GDM1 (cell line): ENCODE results near the gene DNAJC11.
A peak's percentile ranks its signal among the peaks of the same experiment; 100 is the strongest.
"Not testable (repeated sequence)": the region's sequence is repeated elsewhere in the genome, so short reads cannot be mapped to it uniquely, and the experiment has no call there.

ENCODE experiments used
- DNase-seq: peaks from one replicate; lab custom pipeline; 2025; lab: John Stamatoyannopoulos, UW

Gene DNAJC11

DNA sequence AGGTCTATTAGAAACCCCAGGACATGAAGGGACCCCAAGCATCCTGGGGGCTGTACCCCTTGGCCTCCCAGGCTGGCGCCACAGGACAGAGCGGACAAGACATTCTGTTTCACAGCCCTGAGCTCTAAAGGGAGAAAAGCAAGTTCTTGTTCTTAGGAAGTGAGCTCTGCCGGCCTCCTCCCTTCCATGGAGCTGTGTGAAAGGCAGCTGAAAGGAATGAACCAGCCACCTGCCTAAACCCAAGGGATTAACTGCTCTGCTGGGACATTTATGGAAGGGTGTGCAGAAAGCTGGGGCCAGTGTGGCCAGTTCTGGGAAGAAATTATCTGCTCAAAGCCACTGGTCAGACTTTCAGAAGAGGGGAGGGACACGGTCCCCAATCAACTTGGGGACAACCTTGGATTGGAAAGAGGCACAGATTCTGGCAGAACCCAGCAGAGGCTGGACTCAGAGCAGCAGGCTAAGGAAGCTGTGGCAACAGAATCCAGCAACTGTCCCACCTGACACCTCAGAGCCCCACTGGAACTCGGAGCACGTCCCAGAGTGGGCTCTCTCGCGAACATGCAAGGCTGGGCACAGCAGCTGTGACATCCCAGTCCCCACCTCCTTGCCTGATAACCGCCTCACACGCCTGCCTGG, 101.1 kb downstream of the DNAJC11 start:
- no peak for DNase-seq

DNA sequence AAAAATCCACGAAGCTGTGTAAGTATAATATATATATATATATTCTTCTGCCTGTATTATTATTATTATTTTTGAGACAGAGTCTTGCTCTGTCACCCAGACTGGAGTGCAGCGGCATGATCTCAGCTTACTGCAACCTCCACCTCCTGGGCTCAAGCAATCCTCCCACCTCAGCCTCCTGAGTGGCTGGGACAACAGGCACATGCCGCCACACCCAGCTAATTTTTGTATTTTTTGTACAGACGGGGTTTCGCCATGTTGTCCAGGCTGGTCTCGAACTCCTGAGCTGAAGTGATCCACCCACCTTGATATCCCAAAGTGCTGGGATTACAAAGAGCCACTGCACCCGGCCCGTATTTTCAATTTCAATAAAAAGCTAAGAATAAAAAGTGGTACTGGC, 101.6 kb downstream of the DNAJC11 start:
- DNase-seq = not testable (repeated sequence)

DNA sequence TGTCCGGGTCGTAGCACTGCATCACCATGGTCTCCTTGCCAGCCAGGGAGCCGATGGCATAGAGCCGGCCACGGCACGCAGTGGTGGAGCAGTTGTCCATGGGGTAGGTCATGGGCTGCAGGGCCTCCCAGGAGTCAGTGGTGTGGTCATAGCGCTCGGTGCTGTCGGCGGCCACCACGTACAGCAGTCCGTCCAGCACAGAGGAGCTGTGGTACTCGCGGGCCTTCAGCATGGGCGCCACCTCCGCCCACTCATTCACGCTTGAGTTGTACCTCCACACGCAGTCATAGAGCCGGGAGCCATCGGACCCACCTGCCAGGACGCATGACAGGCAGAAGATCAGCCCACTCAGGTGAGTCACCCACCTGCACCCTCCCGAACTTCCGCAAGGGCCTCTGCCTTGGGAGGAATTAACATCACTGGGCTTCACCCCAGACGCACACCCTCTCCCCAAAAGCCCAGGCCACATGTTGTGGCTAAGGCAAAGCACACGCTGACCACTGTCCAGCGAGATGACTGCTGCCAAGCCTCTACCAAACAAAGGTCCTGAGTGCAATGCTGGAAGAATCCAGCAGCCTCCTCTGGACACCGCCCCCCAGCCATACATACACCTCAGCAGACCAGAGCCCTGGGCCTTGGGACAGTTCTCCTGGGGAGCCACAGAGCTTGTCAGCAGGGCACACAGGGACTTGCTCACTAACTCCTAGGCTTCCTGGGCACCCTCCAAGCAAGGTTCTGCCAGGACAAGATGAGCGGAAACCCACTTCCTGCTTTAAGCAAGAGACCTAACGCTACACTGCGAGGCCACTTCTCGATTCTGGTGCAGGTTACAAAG, 102.3 kb downstream of the DNAJC11 start:
- peak; percentile 67 for DNase-seq

DNA sequence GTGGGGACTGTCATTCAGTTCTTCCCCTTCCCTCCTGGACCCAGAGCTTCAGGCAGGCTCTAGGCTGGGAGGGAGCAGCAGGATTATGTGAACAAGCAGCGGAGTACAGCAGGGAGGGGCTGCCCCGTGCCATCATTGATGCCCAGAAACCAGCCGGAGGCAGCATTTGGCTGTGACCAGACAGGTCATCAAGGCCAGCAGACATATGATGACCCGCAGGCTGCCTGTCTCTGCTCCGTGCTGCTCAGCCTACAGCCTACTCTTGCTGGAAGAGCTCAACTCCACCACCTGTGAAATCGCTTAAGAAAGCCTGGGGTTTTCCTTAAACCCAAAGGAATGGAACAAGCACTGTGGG, 103.9 kb downstream of the DNAJC11 start:
- DNase-seq = no peak

DNA sequence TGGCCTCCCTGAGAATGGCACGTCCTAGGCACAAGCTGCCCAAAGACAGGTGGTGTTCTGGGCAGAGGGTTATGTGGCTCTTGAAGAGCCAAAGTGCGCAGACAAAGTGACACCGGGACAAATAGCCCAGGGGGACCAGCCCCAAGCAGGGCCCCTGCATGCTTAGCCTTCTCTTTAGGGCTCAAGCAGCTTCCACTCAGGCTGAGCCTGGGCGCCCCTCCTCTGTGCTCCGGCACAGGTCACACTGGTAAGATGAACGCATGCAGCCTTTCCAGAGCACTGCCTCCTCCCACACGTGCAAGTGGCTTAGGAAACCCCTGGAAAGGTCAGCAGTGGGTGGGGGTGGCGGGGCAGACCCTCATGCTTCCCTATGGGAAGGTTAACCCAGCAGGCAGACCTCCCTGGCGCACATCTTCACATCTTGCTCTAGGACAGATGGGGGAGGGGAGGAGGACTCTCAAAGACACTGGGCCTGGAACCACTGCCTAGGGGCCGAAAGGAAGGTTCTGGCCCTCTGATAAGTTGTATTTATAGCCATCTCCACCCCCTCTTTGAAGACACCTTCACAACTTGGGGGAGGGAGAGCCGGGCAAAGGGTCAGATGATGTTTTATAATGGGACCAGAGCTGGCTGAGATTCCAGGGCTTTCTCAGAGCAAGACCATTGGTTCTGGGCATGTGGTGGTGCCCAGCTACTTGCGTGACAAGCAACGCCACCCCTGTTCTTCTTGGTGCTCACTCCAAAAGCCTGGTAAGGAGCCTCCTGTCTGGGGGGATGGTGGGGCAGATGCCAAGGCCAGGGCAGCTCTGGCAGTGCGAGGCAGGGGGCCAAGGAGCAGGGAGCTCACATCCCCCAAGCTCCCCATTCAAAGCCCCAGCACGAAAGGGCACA, 104.5 kb downstream of the DNAJC11 start:
- DNase-seq = no peak

DNA sequence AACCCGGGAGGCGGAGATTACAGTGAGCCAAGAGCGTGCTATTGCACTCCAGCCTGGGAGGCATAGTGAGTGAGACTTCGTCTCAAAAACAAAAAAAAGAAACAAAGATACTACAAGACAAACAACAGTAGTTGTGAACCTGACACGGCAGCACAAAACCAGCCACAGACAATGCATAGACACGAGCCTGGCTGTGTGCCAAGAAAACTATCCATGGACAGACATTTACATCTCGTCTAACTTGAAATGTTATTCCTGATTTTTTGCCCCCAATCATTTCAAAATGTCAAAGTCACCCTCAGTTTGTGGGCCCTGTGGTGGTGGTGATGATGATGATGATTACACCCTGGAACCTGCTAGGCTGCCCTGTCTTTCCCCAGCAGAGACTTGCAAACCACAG, 105.3 kb downstream of the DNAJC11 start:
- no peak for DNase-seq

DNA sequence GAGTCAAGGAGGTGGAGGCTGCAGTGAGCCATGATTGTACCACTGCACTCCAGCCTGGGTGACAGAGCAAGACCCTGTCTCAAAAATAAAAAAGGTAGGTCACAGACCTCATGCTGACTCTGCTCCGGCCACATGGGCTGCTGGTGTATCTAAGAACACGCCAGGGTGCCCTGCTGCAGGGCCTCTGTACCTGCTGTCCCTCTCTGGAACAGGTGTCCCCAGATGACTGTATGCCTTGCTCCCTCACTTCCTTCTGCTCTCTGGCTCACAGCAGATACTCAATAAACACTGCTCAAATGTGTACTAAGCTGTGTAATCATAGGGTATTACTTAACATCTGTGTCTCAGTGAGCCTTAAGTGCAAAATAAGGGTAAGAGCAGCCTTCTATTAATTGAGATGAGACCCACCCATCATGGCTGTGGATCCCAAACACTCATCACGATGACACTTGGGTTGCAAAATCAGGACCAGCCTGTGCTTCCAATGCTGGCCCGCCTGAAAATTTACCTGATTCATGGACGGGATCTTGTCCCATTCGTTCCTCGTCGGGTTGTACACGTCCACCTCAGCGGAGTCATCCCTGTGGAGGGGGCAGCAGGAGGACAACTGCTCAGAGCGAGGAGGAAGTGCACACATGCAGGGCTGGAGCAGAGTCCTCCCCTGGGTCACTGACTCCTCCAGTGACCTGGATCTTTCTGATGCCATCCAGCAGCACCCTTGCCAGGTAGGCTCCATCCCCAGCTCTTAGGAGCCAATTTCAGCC, 106.5 kb downstream of the DNAJC11 start:
- DNase-seq = no peak

DNA sequence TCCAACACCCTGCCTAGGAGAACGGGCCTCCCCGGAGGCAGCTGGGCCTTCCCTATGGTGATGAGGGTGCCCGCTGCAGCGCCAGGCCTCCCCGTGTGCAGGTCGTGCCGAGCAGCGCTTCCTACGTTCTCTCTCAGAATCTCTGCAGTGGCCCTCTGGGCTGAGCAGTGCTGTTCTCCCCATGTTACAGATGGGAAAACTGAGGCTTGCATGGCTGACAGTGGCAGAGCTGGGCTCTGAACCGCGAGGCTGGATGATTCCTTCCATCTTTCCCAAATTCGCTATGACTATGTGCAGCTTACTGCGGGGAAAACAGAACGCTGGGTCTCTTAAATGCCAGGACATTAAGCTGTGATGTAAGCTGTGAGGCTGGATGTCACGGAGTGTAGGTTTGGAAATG, 107.8 kb downstream of the DNAJC11 start:
- no peak for DNase-seq

DNA sequence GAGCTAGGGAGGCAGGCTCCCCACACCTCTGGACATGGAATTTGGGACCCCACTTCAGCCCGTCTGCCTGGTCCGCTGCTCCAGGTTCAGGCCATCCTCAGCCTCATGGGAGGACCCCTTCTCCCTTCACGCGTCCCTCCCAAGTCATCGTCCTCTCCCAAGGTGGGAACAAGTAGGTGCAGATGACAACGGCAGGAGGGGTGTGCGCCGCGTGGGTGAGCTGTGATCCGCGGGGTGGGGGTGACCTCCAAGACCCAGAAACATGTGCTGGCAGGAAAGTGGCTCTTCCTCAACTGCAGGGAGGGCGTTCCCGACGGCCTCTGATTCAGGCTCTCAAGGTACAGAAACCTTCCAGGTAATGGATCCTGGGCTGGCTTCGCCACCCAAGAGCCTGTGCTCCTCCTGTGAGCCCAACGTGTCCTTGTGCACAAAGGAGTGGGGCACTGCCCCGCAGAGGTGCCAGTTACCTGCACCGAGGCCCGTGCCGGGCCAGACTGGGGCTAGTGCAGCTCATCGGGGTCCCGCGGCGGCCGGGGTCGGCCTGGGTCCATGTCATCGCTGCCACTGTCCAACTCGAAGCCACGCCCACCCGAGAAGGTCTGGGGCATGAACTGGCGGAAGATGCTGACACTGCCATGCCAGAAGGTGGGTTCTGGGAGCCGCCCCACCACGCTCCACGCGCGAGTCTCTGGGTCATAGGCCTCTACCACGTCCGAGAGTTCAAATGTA, 108.6 kb downstream of the DNAJC11 start:
- no peak for DNase-seq

DNA sequence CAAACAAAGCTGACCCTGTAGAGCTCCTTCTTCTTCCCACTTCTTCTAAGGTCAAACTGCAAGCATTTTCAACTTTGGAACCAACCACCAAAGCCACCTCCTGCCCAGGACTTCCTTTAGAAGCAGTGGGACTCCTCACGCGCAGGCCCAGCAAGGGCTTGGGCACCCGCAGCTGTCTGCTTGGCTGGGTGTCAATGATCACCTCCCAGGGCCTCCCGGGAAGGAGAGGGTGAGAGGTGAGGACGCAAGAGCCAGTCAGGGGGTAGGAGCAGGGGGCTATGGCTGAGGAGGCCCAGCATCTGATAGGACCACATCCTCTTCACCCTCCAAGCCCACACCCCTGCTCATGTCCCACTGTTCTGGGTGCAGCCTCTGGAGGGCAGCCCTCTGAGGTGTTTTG, 109.2 kb downstream of the DNAJC11 start:
- DNase-seq = no peak

DNA sequence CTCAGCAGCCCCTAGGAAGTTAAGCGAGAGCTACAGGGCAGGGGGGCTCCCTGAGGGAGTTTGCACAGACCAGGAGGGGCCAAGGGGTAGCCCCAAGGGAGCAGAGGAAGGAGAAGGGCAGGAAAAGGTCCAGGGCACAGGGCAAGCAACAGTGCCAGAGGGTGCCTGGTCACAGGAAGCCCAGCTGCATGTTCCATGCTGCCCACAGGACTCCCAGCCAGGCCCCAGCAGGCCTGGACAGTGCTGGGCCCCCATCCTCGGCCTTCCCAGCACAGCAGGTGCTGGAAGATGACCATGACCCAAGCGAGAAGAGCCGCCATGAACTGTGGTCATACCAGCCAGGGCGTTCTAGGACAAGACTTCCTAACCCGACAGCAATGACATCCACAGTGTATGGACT, 110.0 kb downstream of the DNAJC11 start:
- DNase-seq = no peak

DNA sequence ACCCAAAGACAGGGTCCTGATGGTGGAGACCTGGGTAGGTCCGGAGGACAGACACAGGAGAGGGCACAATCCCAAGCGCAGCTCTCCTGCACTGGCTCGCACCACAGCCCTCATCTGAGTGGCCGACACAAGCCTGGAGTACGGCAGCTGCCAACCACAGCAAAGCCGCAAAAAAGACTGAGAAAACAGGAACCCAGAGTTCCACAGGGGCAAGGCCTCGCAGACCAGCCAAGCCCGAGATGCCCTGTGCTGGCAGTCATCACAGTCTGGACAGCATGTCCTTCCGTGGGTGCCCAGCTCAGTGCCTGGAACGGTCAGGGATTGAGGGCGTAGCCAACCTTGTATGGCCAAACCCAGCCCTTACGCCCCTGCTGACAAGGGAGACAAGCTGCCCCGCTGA, 110.4 kb downstream of the DNAJC11 start:
- DNase-seq = peak; percentile 69

DNA sequence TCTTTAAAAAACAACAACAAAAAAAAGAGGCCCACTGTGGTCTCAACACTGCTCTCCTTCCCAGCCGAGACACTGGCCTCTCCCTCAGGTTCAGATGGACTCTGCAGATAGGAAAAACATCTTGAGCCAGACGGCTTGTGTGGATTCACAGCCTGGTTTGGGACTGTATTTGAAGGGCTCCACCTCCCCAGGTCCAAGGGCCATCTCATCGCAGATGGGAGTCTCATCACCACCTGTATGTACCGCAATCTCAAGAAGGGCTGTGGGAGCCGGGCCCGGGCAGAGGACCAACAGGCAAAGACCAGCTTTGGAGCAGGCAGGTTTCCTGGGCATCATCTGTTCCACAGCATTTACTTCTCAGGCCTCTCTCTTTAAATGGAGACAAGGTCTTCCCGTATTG, 111.6 kb downstream of the DNAJC11 start:
- DNase-seq = no peak

DNA sequence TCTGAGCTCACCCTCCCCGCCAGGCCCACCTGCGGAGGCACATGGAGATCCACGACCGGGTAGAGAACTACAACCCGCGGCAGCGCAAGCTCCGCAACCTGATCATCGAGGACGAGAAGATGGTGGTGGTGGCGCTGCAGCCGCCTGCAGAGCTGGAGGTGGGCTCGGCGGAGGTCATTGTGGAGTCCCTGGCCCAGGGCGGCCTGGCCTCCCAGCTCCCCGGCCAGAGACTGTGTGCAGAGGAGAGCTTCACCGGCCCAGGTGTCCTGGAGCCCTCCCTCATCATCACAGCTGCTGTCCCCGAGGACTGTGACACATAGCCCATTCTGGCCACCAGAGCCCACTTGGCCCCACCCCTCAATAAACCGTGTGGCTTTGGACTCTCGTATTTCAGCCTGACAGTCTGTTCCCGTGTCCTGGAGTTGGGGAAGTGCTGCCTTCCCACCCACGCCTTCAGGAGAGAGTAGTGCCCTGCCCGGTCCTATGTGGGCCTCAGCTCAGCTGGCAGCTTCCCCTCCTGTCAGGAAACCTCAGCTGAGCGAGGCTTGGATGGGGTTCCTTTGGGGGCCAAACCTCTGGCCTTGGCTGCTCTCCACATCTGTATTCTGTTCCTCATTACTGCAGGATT, 112.6 kb downstream of the DNAJC11 start:
- DNase-seq = peak; percentile 58

DNA sequence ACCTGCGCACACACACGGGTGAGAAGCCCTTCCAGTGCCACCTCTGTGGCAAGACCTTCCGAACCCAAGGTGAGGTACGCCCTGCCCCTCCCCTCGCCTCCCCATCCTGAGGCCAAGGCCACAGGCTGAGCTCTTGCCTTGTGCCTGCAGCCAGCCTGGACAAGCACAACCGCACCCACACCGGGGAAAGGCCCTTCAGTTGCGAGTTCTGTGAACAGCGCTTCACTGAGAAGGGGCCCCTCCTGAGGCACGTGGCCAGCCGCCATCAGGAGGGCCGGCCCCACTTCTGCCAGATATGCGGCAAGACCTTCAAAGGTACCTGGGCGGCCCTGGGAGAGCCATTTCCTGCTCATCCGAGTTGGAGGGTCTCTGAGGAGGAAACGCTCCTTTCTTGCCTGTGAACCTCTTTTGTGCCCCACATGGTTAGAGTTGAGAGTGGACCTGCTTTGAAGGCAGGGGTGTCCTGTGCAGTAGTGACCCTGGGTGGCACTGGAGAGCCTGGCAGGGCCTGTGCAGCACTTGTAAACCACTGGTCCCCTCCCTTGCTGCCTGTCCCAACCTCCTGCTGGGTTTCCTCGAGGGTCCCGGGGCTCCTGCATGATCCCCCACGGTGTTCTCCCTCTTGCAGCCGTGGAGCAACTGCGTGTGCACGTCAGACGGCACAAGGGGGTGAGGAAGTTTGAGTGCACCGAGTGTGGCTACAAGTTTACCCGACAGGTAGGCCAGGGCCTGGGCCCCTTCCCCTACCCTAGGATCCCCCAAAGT, 113.3 kb downstream of the DNAJC11 start:
- no peak for DNase-seq

DNA sequence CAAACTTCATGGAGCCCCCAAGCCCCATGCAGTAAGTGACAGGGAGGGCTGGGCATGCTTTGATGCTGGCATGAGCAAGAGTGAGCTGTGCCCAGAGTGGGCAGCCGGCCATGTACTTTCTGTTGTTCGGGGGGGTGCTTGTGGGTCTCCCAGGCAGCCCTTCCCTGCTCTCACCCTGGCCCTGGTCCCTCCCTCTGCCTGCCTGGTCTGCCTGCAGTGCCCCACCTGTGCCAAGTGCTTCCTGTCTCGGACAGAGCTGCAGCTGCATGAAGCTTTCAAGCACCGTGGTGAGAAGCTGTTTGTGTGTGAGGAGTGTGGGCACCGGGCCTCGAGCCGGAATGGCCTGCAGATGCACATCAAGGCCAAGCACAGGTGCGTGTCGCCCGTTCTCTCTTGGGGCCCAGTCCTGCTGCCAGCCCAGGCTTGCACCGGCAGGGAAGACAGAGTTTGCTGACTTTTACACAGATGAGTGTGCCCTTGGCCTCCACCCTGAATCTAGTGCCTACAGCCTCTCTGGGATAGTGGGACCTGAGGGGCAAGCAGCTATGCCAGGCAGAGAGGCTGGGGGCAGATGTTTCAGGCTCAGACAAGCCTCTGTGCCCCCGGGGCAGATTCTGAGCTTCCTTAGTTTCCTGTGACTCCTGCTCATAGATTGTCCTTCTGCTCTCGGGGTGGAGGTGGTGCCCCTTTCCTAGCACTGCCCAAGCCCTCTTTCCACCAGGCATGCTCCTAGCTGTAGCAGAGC, 114.2 kb downstream of the DNAJC11 start:
- DNase-seq = no peak

DNA sequence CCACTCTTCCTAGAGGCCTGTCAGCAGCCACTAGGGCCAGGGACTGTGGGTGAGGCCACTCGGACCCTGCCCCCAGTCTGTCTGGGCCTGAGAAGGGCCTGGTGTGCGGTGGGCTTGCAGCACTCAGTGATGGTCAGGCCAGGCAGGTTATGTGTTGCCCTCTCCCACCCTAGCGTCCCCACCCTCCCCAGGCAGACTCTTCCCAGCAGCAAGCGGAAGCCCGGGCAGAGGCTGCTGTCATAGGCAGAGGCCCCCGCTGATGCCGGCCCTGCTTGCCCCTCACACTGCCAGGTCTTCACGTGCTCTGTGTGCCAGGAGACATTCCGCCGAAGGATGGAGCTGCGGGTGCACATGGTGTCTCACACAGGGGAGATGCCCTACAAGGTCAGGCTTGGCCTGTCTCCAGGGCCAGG, 115.2 kb downstream of the DNAJC11 start:
- no peak for DNase-seq

DNA sequence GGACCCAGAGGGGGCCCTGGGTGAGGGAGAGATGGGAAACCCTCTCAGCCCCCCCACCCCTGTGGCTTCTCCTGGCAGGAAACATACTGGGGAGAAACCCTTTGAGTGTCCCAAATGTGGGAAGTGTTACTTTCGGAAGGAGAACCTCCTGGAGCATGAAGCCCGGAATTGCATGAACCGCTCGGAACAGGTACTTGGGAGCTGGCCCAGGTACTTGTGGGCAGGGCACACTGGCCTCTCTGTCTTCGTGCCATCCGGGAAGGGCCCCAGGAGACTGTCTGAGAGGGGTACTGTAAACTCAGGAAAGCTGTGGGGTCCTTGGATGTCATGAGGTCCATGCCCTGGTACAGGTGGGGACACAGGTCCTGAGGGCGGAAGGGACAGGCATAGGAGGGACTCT, 115.8 kb downstream of the DNAJC11 start:
- DNase-seq = no peak

DNA sequence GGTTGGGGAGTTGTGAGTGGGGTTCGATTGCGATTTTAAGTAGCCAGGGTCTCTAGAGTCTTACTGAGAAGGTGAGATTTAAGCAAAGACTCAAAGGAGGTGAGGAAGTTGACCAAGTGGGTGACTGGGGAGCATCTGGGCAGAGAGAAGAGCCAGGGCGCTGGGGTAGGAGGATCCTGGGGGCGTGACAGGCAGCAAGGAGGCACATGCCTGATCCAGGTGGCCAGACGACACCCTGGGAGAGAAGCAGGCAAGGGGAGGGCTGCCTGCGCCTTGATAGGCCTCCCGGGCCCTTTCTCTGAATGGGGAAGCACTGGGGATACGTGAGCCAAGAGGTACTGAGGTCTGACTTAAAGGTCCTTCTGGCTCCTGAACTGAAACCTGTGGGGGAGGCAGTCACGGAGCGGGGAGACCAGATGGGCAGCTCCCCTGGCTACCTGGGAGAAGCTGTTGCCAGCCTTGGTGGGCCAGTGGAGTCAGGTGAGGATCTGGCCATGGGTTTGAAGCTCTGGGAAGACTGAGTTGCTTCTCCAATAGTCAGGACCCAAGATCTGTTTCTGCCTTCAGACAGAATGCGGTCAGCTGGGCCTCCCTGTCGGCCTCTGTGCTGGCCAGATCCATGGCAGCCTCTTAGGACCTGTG, 116.4 kb downstream of the DNAJC11 start:
- no peak for DNase-seq
